Smooth muscle cell of the brain vasculature (primary cell): ENCODE results near the gene HSPA9.

ENCODE experiments used
- DNase-seq: peaks from one replicate; pipeline ENCODE4 v3.0.0-alpha.2; 2012; ENCODE audit warnings: low read depth, low spot score

HSPA9 gene

DNA sequence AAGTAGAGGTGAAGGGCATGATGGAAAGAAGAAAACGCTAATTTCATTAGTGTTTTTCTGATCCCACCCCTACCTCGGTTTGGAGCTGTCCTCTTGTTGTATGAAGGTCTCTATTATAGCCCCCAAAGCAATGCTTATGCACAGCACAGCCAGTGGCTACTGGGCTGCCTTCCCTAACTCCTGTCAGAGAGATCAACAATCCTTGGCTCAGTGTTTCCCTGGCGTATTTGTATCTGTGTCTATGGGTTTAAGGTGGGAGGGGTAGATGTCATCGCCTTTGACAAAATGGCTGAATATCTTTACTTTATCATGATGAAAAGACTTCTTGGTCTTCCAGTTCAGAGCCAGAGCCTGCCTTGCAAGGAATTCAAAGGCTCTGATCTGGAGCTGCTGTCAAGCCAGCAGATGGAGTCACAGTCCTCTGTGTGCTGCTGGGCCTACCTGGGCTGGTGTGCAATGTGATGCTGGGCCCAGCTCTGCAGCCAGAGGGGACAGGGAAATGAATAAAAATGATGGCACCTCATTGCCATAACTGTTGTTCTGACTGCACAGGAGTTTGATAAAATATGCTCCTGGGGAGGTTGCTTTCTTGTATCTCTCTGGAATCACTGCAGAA, 20.1 kb upstream of the HSPA9 start:
- DNase-seq, result no peak

DNA sequence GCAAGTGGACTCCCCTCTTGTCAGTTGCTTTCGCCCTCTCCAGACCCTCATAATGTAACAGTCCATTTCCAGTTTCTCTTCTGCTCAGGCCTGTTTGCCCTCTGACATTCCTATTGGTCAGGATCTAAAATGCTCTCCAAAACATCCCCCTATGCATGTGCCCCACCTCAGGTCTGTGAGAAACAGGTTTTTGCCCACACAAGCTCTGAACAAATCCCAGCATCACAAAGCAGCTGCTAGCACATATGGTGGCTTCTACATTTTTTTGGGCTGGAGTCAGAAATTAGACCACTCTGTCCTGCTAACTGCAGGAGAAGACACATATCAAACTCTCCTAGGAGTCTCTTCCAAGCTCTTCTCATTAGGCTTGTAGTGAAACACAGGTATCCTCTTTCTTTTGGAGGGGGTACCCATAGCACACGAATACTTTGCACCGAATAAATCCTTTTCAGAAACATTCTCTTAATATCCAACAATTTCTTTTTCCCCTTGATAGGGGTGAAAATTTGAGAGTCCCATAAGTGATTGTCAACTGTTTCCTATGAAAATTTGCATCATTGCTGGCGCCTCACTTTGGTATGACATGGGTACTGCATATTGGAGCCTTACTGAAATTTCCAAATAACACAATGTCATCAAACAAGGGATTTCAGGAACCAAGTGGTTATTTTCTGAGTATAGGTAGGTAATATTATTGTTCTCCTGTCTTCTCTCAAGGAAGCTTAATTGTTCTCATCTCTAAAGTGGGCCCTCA, 19.3 kb upstream of the HSPA9 start:
- DNase-seq, result no peak

DNA sequence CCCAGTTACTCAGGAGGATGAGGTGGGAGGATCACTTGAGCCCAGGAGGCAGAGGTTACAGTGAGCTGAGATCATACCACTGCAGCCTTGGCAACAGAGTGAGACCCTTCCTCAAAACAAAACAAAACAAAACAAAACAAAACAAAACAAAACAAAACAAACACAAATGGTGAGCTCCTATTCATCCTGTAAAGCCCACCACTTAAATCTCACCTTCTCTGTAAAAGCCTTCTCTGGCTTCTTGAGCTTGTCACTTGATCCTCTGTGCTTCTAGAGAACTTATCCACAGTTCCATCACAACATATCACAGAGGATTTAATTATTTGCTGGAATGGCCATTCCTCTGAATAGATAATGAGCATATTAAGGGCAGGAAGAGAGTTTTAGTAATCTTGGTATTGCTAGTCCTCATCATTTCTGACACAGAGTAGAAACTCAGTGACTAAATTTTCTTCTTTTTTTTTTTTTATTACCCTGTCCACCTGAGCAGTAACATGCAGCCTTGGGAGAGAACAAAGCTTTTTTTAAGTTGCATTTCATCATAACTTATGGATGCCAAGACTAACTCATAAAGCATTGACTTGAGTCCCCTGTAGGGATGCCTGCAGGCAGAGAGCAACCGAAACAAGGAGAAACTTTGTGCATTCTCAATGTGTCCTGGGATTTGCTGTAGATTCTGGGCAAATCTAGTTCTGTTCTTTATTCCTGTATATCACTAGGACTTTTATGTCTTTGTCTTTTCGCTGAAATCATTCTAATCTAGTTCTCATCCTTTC, 13.0 kb upstream of the HSPA9 start:
- no peak for DNase-seq

DNA sequence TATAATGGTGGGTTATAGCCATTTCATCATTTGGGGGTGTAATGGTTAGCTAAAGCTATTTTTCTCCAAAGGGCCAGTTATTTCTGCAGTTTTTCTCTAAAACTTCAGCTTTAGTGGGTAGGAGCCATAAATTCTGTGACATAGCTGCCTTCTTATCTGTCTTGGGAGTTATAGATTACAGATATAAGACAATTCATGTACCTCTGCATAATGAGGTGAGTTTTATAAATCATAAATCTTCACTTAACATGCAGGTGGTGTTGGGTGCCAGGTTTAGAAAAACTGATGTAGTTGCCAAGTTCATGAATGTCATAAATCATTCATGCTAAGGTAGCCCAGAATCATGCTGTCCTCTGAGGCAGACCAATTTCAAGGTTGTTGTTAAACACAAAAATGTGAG, 10.0 kb upstream of the HSPA9 start:
- no peak for DNase-seq

DNA sequence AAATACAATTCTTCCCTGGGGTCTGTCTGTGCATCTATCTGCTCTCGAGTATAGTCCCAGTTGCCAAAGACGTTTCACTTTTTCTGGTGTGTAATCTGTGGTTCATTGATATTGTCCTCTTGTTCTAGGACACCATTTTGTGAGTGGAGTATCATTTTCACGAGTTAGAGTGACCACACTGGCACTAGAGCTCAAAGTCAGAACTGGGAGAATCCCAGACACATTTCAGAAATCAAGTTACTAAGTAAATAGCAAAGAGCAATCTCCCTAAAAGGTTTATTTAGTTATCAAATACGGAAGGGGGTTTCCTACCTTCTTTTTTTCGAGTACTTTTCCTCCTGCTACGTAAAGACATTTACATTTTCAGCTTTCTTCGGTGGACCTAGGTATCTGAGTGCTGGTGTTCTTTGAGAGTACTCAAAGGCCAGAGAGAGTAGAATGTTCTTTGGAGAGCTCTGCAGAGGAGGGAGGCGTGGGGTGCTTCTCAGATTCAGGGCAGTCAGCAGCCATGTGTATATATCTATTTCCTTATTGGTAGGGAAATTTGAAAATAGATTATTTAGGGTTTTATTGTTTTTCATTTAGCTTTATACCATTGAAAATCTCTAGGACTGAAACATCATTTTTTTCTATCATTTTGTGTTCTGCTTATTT, 8.9 kb upstream of the HSPA9 start:
- DNase-seq, result no peak

DNA sequence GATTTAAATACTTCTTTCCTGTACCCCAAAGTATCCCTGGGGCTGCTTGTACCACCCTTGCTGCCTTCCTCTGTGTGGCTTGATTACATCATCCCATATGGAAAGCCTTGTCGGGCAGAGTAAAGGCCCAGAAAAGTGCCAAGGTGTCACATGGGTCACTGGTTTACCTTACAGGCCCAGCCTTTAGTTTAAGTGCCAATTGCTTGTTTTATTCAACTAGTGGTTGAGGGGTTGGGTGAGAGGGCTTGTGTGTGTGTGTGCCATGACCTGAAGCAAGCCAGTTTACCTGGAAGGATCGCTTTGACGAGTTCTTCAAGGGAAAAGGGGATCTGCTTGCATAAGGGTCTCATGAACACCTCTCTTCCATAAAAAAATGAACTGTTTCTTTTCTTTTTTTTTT, 7.8 kb upstream of the HSPA9 start:
- DNase-seq, result no peak

DNA sequence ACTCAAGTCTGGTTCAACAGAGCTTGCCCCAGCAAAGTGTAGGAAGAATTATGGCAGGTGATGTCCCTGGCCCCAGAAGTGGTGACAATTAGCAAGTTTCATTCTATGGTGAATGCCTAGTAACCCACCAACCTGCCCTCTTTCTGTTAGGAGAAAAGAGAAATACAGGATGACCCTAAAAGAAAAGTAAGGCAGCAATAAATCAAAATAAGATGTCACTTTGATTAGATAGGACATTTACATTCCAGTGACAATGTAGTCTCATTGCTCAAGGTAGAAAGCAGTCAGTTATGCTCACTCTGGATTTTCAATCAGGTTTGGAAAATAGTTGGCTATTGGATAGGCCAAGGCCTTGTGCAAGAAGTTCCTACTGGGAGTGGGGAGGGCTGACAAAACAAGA, 5.6 kb upstream of the HSPA9 start:
- DNase-seq, result no peak

DNA sequence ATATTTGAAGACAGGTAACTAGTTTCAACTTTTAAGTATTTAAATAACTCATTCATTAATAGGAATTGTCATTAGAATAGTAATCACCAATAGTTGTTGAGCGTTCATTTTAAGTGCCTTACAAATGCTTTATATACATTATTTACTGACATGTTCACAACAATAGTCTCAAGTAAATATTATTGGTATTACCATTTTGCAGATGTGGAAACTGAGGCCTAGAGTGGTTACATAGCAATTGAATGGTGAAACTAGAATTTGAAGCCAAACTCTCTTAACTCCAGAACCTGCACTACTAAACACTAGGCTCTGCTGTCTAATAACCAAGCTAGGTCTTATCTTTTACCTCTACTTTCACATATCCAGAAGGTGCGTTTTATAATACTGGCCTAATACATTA, 4.8 kb upstream of the HSPA9 start:
- DNase-seq, result no peak

DNA sequence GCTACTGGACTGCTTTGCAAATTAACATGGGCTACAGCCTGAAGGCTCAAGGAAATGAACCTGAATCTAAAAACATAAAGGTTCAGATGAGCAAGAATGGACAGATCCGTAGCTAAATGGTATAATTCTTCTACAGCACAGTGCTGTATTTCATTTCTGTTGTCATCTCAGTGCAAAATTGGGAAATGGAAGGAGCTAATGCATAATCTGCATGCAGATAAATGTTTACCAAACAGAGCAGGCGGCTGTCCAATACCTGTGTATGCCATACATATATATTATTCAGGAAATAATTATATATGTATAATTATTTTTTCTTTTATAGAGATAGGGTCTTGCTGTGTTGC, 4.3 kb upstream of the HSPA9 start:
- DNase-seq, result no peak

DNA sequence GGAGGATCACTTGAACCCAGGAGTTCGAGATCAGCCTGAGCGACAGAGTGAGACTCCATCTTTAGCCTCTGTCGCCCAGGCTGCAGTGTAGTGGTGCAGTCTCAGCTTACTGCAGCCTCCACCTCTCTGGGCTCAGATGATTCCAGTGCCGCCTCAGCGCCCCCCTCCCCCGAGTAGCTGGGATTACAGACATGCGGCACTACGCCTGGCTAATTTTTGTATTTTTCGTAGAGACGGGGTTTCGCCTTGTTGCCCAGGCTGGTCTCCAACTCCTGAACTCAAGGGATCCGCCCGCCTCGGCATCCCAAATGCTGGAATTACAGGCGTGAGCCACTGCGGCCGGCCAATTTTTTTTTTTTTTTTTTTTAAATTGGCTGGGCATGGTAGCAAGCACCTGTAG, 2.3 kb upstream of the HSPA9 start:
- no peak for DNase-seq

DNA sequence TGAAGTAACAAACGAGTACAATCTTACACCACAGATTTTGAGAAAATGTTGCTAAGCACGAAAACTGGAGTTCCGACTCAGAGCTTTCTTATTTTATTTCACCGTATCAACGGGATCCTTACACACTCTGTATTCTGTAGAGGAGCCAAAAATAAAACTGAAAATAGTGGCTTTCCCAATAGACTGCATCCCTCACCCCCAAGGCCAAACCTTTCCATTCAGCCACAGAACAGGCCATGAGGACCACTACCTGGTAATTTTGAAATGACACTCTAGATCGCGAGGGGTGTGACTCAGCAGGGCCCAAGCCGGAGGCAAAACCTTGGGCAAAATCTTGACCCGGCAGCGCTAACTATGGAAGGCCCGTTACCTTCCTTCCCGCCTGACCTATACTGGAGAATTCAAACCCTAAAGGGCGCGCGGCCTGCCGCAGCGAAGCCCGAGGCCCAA, 432 bp downstream of the HSPA9 start:
- no peak for DNase-seq

DNA sequence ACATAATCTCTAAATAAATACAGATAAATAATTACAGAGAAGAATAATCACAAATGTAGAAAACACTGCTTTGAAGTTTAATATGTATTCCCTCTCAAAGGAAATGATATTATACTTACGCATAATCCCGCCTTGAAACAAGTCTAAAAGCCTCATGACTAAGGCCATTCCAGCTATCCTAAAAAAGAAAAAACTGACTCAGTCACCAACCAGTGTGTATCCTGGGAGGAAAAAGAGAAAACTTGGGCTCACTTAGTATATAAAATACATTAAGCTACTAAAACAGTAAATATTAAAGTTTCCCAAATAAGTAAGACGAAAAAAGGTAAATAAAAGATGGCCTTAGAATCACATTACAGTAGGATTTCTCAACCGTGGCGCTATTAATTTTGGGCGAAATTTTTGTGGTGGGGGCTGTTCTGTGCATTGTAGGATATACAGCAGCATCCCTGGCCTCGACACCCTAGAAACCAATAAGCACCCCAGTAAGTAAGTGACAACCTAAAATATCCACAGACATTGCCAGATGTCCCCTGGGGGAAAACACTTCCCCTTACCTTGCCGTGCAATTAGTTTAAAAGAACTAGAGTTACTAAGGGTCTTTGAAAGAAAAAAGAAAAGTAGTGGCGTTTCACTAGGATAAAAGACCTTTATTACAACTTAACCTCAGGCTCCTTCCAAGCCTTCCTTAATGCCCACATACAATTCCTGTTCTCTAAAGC, 1.1 kb downstream of the HSPA9 start:
- no peak for DNase-seq

DNA sequence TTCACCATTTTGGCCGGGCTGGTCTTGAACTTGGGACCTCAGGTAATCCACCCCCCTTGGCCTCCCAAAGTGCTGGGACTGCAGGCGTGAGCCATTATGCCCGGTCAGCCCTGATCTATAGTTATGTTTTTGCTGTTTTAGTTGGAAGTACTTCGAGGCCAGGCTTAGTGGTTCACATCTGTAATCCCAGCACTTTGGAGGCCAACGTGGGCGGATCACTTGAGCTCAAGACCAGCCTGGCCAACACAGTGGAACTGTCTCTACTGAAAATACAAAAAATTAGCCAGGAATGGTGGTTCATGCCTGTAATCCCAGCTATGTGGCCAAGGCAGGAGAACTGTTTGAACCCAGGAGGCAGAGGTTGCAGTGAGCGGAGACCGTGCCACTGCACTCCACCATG, 2.0 kb downstream of the HSPA9 start:
- no peak for DNase-seq

DNA sequence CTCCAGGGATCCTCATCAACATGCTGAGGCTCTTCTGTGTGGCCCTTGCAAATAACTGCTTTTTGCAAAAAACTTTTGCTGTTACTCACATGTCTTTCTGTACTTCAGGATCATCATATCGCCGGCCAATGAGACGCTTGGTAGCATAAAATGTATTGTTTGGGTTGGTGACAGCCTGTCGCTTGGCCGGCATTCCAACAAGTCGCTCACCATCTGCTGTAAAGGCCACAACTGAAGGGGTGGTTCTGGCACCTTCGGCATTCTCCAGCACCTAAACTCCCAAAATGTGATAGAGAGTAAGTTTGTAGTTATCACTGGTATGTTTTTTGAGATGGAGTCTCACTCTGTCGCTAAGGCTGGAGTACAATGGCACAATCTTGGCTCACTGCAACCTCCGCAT, 4.3 kb downstream of the HSPA9 start:
- DNase-seq, result no peak

DNA sequence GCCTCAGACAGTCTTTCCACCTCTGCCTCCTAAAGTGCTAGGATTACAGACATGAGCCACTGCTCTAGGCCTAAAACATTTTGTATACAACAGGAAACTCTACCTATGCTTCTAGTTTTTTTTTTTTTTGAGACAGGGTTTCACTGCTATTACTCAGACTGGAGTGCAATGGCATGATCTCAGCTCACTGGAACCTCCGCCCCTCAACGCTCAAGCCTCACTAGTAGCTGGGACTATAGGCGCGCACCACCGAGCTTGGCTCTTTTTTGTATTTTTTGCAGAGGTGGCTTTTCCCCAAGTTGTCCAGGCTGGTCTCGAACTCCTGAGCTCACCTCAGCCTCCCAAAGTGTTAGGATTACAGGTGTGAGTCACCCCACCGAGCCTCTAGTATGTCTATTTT, 5.4 kb downstream of the HSPA9 start:
- no peak for DNase-seq

DNA sequence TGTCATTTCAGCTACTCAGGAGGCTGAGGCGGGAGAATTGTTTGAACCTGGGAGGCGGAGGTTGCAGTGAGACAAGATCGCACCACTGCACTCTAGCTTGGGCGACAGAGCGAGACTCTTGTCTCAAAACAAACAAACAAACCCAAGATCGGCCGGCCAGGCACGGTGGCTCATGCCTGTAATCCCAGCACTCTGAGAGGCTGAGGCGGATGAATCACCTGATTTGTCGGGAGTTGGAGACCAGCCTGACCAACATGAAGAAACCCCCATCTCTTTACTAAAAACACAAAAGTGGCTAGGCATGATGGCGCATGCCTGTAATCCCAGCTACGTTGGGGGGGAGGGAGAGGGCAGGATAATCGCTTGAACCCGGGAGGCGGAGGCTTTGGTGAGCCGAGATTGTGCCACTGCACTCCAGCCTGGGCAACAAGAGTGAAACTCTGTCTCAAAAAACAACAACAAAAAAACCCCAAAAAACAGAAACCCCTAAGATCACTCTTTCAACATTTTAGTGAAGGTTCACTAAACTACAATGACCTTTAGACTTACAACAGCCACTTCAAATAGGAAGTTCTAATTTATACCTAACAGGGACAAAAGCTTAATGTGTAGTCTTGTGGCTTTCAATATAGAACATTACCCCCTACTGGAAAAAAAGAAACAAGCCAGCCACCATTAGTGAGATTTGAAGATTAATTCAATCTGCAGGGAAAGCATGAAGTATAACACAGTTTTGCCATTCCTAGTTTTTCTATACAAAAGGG, 7.0 kb downstream of the HSPA9 start:
- DNase-seq, result no peak

DNA sequence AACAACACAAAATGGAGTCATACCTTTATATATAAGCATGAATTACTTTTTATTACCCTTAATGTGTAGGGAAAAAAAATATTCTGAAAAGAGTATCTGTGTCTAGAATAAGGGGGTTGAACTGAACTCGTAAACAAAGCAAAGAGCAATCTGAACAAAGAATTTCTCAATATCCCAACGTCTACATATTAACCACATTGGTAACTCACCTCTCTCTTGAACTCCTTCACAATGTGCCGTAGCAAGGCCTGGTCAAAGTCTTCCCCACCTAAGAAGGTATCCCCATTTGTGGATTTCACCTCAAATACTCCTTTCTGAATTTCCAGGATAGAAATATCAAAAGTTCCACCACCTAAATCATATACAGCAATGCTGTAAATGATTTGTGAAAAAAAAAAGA, 8.4 kb downstream of the HSPA9 start:
- DNase-seq, result no peak

DNA sequence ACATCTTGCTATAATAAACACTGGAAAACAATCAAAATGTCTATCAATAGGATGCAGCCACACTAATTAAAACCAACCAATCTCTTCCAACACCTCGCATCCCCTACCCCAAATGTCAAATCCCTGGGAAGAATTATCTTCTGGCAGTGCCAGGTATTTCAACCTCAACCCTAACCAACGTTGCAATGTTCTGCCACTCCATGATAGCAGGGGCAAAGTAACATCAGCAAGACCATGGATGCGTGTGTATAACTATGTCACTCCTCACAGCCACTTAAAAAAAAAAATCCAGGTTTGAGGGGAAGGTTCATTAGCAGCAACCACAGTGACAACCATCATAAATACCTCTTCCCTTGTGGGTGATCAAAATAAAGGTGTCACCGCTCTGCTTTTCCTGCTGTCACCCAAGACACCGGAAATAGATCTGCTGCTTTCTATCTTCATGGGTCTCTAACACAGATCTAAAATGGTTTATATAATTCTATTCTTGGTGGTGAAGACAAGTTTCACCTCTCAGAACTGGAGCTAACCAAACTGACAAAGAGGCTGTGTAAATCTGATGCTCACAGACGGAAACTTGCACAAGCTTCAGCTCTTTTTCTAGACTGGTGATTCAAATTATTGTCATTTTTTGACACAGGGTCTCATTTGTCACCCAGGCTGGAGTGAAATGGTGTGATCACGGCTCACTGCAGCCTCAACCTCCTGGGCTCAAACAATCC, 9.9 kb downstream of the HSPA9 start:
- no peak for DNase-seq

DNA sequence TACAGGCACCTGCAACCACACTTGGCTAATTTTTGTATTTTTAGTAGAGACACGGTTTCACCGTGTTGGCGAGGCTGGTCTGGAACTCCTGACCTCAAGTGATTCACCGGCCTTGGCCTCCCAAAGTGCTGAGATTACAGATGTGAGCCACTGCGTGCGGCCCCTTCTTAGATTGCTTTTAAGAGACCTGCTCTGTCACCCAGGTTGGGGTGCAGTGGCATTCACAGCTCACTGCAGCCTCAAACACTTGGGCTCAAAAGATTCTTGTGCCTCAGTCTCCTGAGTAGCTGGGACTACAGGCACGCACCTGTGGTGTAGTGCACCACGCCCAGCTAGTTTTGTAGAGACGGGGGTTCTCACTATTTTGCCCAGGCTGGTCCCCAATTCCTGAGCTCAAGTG, 11.0 kb downstream of the HSPA9 start:
- DNase-seq, result no peak

DNA sequence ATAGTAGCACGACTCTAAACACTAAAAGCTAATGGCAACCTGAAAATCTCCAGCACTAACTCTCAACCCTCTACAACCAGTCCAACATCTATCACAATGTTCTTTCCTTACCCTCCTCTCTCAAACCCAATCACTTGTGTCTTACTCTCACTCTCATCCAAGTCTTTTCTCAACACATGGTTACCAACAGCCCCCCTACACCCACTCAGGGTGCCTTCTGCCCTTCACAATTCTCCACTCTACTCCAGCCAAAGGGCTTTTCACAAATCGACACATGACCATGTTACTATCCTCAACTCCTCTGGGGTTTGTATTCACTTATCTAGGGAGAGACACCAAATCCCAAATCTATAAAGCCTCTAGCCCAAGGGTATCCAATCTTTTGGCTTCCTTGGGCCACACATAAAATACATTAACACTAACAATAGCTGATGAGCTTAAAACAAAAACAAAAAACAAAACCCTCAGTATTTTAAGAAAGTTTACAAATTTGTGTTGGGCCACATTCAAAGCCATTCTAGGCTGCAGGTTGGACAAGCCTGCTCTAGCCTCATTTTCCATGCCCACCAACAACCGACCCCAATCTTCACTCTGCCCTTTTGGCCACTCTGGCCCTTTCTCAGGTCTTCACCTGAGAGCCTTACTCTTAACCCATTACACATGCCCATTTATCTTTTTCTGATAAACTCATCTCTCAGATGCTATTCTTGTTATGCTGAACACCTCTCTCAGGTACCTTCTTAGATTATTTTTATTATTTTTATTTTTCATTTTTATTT, 11.7 kb downstream of the HSPA9 start:
- no peak for DNase-seq
